Measurements from ENCODE around the gene GLB1L2. TPM values are rescaled to one million over a fixed set of nuclear protein-coding genes. Genes with fewer than 3 reads are reported as not detected.

Gene GLB1L2
- total RNA-seq, 3 donors from 2014 or later (not counting 1 experiment from before 2014, with no cell fraction given), result 0.57 to 3.3 (median 0.61) TPM

- Mint-ChIP-seq H3K36me3 (no peaks in the 10 kb centered on the region), H3K4me1 (no peaks in the 10 kb centered on the region), H3K27ac (no peak overlapping the region), H3K9me3 (no peaks in the 10 kb centered on the region), H3K27me3 (ENCODE audit: low read depth in 2 of 2) (peaks cover 6 to 32% of the 10 kb centered on the region in 2 donors), H3K4me3 (no peak overlapping the region)
- WGBS (ENCODE audit: insufficient coverage), result 89% methylated on average over 7 of the region's 7 CpGs
- Histone ChIP-seq H3K4me3 (ENCODE audit: low read length) (no peak overlapping the region), H3K27me3 (ENCODE audit: control insufficient read depth, insufficient read depth, low read length) (no peaks in the 10 kb centered on the region), H3K9me3 (ENCODE audit: control insufficient read depth, insufficient read depth, low read length) (no peaks in the 10 kb centered on the region), H3K36me3 (ENCODE audit: control insufficient read depth, insufficient read depth, low read length) (no peaks in the 10 kb centered on the region), H3K4me1 (ENCODE audit: control insufficient read depth, insufficient read depth, low read length) (no peaks in the 10 kb centered on the region), H3K27ac (ENCODE audit: low read length) (no peak overlapping the region)
- intact Hi-C loops (cut with micrococcal nuclease), result no loop called here
- DNase-seq, result no peak
- no peak for TF ChIP-seq CTCF (IDR thresholded peaks at IDR 0.05)
- no peak for ATAC-seq
Observed at GRCh38 chr11:134290646-134291045, 41.1 kb upstream of the GLB1L2 start.

GRCh38 chr11:134291196-134291595 is 40.6 kb upstream of the GLB1L2 start:
- no peak for ATAC-seq
- H3K36me3 Mint-ChIP-seq, result no peaks in the 10 kb centered on the region
- no peak overlapping the region for H3K27ac Mint-ChIP-seq
- Histone ChIP-seq H3K36me3 (ENCODE audit: control insufficient read depth, insufficient read depth, low read length) (no peaks in the 10 kb centered on the region), H3K9me3 (ENCODE audit: control insufficient read depth, insufficient read depth, low read length) (no peaks in the 10 kb centered on the region), H3K27me3 (ENCODE audit: control insufficient read depth, insufficient read depth, low read length) (no peaks in the 10 kb centered on the region), H3K4me3 (ENCODE audit: low read length) (no peak overlapping the region), H3K27ac (ENCODE audit: low read length) (no peak overlapping the region), H3K4me1 (ENCODE audit: control insufficient read depth, insufficient read depth, low read length) (no peaks in the 10 kb centered on the region)
- H3K27me3 Mint-ChIP-seq (ENCODE audit: low read depth in 2 of 2), result peaks cover 6 to 34% of the 10 kb centered on the region in 2 donors
- WGBS (ENCODE audit: insufficient coverage), result 96% methylated on average over 6 of the region's 6 CpGs
- no peak for DNase-seq
- no peak overlapping the region for H3K4me3 Mint-ChIP-seq
- intact Hi-C loops (cut with micrococcal nuclease), result no loop called here
- H3K9me3 Mint-ChIP-seq, result no peaks in the 10 kb centered on the region
- H3K4me1 Mint-ChIP-seq, result no peaks in the 10 kb centered on the region
- TF ChIP-seq CTCF (IDR thresholded peaks at IDR 0.05), result no peak

GRCh38 chr11:134292661-134293060 is 39.1 kb upstream of the GLB1L2 start:
- Mint-ChIP-seq H3K9me3 (no peaks in the 10 kb centered on the region), H3K4me1 (no peaks in the 10 kb centered on the region), H3K4me3 (no peak overlapping the region), H3K27ac (no peak overlapping the region), H3K27me3 (ENCODE audit: low read depth in 2 of 2) (peaks cover 6 to 34% of the 10 kb centered on the region in 2 donors), H3K36me3 (no peaks in the 10 kb centered on the region)
- no peaks in the 10 kb centered on the region for H3K9me3 ChIP-seq (ENCODE audit: control insufficient read depth, insufficient read depth, low read length)
- no peak for TF ChIP-seq CTCF (IDR thresholded peaks at IDR 0.05)
- H3K4me1 ChIP-seq (ENCODE audit: control insufficient read depth, insufficient read depth, low read length), result no peaks in the 10 kb centered on the region
- no peaks in the 10 kb centered on the region for H3K27me3 ChIP-seq (ENCODE audit: control insufficient read depth, insufficient read depth, low read length)
- intact Hi-C loops (cut with micrococcal nuclease), result no loop called here
- ATAC-seq (no peak), DNase-seq (no peak)
- H3K27ac ChIP-seq (ENCODE audit: low read length), result no peak overlapping the region
- WGBS (ENCODE audit: insufficient coverage), result 92% methylated on average over 15 of the region's 15 CpGs
- H3K4me3 ChIP-seq (ENCODE audit: low read length), result no peak overlapping the region
- no peaks in the 10 kb centered on the region for H3K36me3 ChIP-seq (ENCODE audit: control insufficient read depth, insufficient read depth, low read length)

All from natural killer cell (primary cell).